Natural killer cell (primary cell): ENCODE measurements around the gene RAB31. TPM values are rescaled to one million over a fixed set of nuclear protein-coding genes. Genes with fewer than 3 reads are reported as not detected.

ENCODE experiments used
- ATAC-seq, 3 donors: fragments of 150-1000 bp in 2 of 3; fragments of 200-7000 bp in 1 of 3; cut with Tn5 transposase; 1 replicate in 1 of 3; 2 replicates in 2 of 3; pipeline ENCODE4 v1.10.0; 2021; ENCODE audit warnings: mild to moderate bottlenecking in 2 of 3, moderate library complexity in 2 of 3
- DNase-seq, 2 donors: peaks; one replicate each; pipeline versions ENCODE4 v3.0.0 to v3.0.0-alpha.2; 2013 to 2021; ENCODE audit warnings: mixed read lengths in 1 of 2
- H3K27ac ChIP-seq: one replicate; pipeline ENCODE4 v1.5.1; 2013; ENCODE audit warnings: mild to moderate bottlenecking, low read length
- H3K27me3 ChIP-seq: one replicate; pipeline ENCODE4 v1.6.1; 2013; ENCODE audit warnings: low read length; ENCODE audit not compliant: control insufficient read depth, insufficient read depth
- H3K36me3 ChIP-seq: one replicate; pipeline ENCODE4 v1.6.1; 2013; ENCODE audit warnings: low read length; ENCODE audit not compliant: control insufficient read depth, insufficient read depth
- H3K4me1 ChIP-seq: one replicate; pipeline ENCODE4 v1.6.1; 2013; ENCODE audit warnings: low read length; ENCODE audit not compliant: control insufficient read depth, insufficient read depth
- H3K4me3 ChIP-seq: one replicate; pipeline ENCODE4 v1.5.1; 2013; ENCODE audit warnings: low read length
- H3K9me3 ChIP-seq: one replicate; pipeline ENCODE4 v1.6.1; 2013; ENCODE audit warnings: low read length; ENCODE audit not compliant: control insufficient read depth, insufficient read depth
- H3K27ac Mint-ChIP-seq, 2 donors: one replicate each; pipeline ENCODE4 v1.8.0; 2022; ENCODE audit warnings: mild to moderate bottlenecking in 2 of 2, mixed read lengths in 2 of 2, moderate library complexity in 1 of 2
- H3K27me3 Mint-ChIP-seq, 2 donors: one replicate each; pipeline ENCODE4 v1.8.0; 2022; ENCODE audit warnings: low read depth in 2 of 2, mixed read lengths in 2 of 2
- H3K36me3 Mint-ChIP-seq: one replicate; pipeline ENCODE4 v1.8.0; 2022; ENCODE audit warnings: mixed read lengths
- H3K4me1 Mint-ChIP-seq, 2 donors: one replicate each; pipeline ENCODE4 v1.8.0; 2022; ENCODE audit warnings: mixed read lengths in 2 of 2
- H3K4me3 Mint-ChIP-seq: one replicate; pipeline ENCODE4 v1.8.0; 2022; ENCODE audit warnings: mild to moderate bottlenecking, moderate library complexity, mixed read lengths
- H3K9me3 Mint-ChIP-seq, 2 donors: one replicate each; pipeline ENCODE4 v1.8.0; 2022; ENCODE audit warnings: mixed read lengths in 2 of 2
- CTCF ChIP-seq: fragments of 200-600 bp; IDR thresholded peaks from one replicate; pipeline ENCODE4 v1.8.0; 2022; ENCODE audit warnings: antibody characterized with exemption
- WGBS: methylation state at CpG from one replicate; pipeline ENCODE4 v1.1.7; 2013; ENCODE audit warnings: missing lambda C conversion rate; ENCODE audit not compliant: insufficient coverage; 5-methylcytosine and 5-hydroxymethylcytosine counted together
- intact Hi-C: fragments of 100-400 bp; cut with micrococcal nuclease; formaldehyde crosslinking; loops from one replicate; pipeline ENCODE4 v1.14.2; 2022
- total RNA-seq, 4 donors: library from RNA; stranded (reverse); fragments of 120-200 nt in 1 of 4; gene quantifications; one replicate each; pipeline versions ENCODE4 v1.2.3 to v1.2.4, GENCODE V29; 2013 to 2022

RAB31 gene
- total RNA-seq, 3 donors from 2014 or later (not counting 1 experiment from before 2014, with no cell fraction given), result 5.3 to 26.1 (median 9.9) TPM

- H3K36me3 ChIP-seq, result no peaks in the 10 kb centered on the region
These were observed 100.5 kb downstream of the RAB31 start for GRCh38 chr18:9808295-9809241.

DNA sequence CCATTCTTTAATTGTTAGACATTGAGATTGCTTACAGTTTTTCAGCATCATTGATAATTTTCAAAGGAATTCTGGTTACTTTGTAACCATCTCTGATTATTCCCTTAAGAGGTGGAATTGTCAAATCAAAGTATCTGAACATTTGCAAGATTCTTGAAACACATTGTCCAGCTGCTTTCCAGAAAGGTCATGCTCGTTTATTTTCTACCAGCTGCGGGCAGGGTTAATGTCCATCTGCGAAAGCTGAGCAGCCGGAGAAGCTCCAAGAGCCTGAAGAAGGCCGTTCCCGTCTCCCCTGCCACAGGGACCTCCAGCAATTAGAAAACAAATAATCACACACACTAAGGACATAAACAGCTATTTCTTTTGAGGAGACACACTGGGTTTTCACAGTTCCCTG, 101.6 kb downstream of the RAB31 start:
- Histone ChIP-seq H3K4me3 (no peak overlapping the region), H3K36me3 (no peaks in the 10 kb centered on the region), H3K4me1 (no peaks in the 10 kb centered on the region), H3K27ac (no peak overlapping the region), H3K9me3 (no peaks in the 10 kb centered on the region), H3K27me3 (no peaks in the 10 kb centered on the region)
- TF ChIP-seq CTCF, result no peak
- no peak overlapping the region for H3K27ac Mint-ChIP-seq
- no peaks in the 10 kb centered on the region for H3K9me3 Mint-ChIP-seq
- no peak overlapping the region for H3K4me3 Mint-ChIP-seq
- no peak for DNase-seq
- no peaks in the 10 kb centered on the region for H3K4me1 Mint-ChIP-seq
- intact Hi-C loops, result no loop called here
- H3K27me3 Mint-ChIP-seq, result no peaks in the 10 kb centered on the region
- no peaks in the 10 kb centered on the region for H3K36me3 Mint-ChIP-seq
- WGBS, result 90% methylated on average over 6 of the region's 6 CpGs
- no peak for ATAC-seq

More at GRCh38 chr18:9808295-9809241, 100.5 kb downstream of the RAB31 start:
- Histone ChIP-seq H3K27me3 (no peaks in the 10 kb centered on the region), H3K4me1 (no peaks in the 10 kb centered on the region), H3K4me3 (no peak overlapping the region), H3K27ac (no peak overlapping the region), H3K9me3 (no peaks in the 10 kb centered on the region)
- no peak for TF ChIP-seq CTCF
- Mint-ChIP-seq H3K27ac (no peak overlapping the region), H3K36me3 (no peaks in the 10 kb centered on the region), H3K9me3 (no peaks in the 10 kb centered on the region), H3K4me1 (no peaks in the 10 kb centered on the region), H3K4me3 (no peak overlapping the region), H3K27me3 (no peaks in the 10 kb centered on the region)
- no peak for DNase-seq
- intact Hi-C loops, result no loop called here
- 92% methylated on average over 21 of the region's 21 CpGs for WGBS
- ATAC-seq, result no peak

GRCh38 chr18:9810299-9810698, 102.2 kb downstream of the RAB31 start:
- DNase-seq, result no peak
- intact Hi-C loops, result no loop called here
- no peaks in the 10 kb centered on the region for H3K4me1 ChIP-seq
- Mint-ChIP-seq H3K27me3 (no peaks in the 10 kb centered on the region), H3K27ac (no peak overlapping the region), H3K4me1 (no peaks in the 10 kb centered on the region), H3K36me3 (no peaks in the 10 kb centered on the region), H3K4me3 (no peak overlapping the region), H3K9me3 (no peaks in the 10 kb centered on the region)
- no peaks in the 10 kb centered on the region for H3K9me3 ChIP-seq
- no peaks in the 10 kb centered on the region for H3K36me3 ChIP-seq
- H3K27ac ChIP-seq, result no peak overlapping the region
- H3K4me3 ChIP-seq, result no peak overlapping the region
- ATAC-seq, result no peak
- no peak for TF ChIP-seq CTCF
- no peaks in the 10 kb centered on the region for H3K27me3 ChIP-seq
- WGBS, result 87% methylated on average over 3 of the region's 4 CpGs
